KG1 (cell line): ENCODE data around the gene R3HDM4.
A peak's percentile ranks its signal among the peaks of the same experiment; 100 is the strongest.
"Not testable (repeated sequence)": the region's sequence is repeated elsewhere in the genome, so short reads cannot be mapped to it uniquely, and the experiment has no call there.

Source experiments
- DNase-seq: peaks from one replicate; lab custom pipeline; 2025; lab: John Stamatoyannopoulos, UW

The R3HDM4 gene

DNA sequence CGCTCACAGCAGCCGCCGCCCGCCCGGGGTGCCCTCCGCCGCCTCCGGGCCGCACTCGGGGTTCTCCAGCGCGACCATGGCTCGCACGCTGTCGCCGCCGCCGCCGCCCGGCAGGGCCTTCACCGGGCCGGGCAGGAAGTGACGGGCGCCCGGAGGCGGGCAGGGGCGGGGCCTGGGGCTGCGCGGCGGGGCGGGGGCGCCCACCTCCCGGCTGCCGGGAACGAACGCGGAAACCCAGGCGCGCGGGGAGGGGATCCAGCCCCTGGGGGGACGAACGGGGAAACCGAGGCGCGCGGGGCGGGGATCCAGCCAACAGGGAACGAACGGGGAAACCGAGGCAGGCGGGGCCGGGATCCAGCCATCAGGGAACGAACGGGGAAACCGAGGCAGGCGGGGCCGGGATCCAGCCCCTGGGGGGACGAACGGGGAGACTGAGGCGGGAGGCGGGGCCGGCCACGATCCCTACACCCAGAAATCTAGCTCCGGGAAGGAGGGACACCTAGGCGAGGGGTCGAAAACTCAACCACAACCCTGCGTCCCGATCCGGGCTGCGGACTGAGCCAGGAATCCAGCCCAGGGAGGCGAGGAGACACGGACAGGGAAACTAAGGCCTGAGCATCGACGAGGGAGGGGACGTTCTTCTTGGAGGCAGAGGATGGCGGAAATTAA, at the start of gene R3HDM4:
TSS of gene R3HDM4 (minus strand) at position 140 of the 669 bp plus-strand sequence. CDS start at position 78, 62 bp downstream.
- DNase-seq, result peak; percentile 2

DNA sequence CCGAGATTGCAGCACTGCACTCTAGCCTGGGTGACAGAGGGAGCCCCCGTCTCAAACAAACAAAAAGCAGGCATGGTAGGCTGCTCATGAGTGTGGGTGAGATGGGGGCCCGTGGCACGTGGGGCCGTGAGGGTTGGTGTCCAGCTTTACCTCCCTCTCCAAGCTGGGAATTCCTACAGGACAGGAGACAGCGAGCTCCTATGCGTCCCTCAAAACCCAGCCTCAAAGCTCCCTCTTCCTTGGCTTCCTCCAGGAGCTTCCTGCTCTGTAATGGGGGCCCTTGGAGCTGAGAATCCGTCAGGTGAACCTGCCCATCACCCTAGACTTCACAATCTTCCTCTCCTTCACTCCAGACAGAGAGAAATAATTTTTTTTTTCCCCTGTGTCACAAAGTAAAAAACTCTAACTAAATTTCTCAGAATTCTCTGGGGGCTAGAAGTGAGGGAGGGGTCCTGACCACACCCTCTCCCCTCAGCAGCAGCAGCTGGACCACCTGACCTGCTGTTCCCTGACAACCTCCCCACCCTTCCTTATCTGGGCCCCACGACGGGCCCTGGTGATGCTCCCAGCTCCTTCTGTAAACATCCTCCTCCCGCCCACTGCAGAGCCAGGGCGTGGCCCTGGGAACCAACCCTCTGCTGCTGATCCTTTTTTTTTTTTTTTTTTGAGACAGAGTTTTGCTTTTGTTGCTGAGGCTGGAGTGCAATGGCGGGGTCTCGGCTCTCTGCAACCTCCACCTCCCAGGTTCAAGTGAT, 49.0 kb upstream of the R3HDM4 start:
- DNase-seq, result no peak

- DNase-seq, result no peak
These were observed 47.6 kb upstream of the R3HDM4 start for GRCh38 chr19:960601-960938.

DNA sequence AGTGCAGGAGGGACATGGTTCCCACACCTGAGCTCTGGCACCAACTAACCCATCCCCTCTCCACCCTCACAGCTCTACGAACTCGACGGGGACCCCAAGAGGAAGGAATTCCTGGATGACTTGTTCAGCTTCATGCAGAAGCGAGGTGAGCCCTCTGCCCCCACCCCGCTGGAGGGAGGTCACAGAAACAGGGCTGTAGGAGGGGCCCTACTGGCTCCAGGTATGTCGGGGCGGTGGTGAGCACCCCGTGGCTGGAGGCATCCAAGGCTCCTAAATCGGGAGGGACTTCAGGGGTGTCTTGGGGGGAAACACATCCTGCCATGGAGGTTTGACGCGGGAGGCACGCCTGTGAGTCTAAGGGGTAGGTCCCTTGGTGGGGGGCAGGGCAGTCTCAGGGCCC, 47.0 kb upstream of the R3HDM4 start:
- no peak for DNase-seq

GRCh38 chr19:958967-959855, 46.2 kb upstream of the R3HDM4 start:
- DNase-seq, result no peak

DNA sequence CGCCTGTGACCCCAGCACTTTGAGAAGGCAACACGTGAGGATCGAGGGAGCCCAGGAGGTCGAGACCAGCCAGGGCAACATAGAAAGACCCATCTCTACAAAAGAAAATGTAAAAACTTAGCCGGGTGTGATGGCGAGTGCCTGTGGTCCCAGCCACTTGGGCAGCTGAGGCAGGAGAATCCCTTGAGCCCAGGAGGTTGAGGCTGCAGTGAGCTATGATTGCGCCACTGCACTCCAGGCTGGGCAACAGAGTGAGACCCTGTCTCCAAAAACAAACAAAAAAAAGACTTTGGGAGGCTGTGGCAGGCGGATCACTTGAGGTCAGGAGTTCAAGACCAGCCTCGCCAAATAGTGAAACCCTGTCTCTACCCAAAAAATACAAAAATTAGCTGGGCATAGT, 44.6 kb upstream of the R3HDM4 start:
- DNase-seq, result not testable (repeated sequence)

- no peak for DNase-seq
These were observed 43.9 kb upstream of the R3HDM4 start for GRCh38 chr19:956766-957440.

GRCh38 chr19:955803-956765, 43.1 kb upstream of the R3HDM4 start:
- DNase-seq, result no peak

GRCh38 chr19:954672-955494, 41.9 kb upstream of the R3HDM4 start:
- no peak for DNase-seq

- no peak for DNase-seq
These were observed 41.3 kb upstream of the R3HDM4 start for GRCh38 chr19:954272-954671.

- no peak for DNase-seq
These were observed 40.6 kb upstream of the R3HDM4 start for GRCh38 chr19:953445-954271.

DNA sequence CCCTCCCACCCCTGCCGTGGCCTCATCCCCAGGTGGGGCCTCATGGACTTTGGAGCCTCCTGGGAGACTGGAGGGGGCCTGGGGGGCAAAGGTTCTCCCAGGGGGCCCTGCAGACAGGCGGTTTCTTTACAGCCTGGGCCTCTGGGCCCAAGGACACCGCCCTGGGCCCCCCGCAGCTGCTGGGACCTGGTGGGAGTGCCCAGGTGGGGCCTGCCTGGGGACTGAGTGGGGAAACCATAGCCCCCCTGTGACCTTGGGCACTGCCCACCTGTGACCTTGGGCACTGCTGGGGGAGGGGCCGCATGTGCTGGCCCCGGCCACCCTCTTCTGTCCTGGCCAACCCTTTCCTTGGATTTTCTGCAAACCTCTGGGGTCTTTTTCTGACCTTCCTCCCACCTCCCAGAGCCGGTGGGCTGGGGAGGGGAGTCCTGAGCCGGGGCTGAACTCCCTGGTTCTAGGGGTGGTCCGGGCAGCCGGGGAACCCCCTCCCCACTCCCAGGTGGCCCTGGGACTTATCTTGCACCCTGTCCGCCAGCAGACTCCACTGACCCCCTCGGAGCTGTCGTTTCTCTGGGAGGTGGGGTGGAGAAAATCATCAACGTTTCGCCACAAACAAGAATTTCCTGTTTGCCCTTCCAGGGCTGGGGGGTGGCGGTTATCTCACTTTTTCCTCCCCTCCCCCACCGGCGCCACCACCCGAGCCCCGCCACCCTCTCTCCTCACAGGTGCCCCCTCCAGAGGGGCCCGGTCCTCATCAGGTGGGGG, 39.8 kb upstream of the R3HDM4 start:
- DNase-seq, result no peak

DNA sequence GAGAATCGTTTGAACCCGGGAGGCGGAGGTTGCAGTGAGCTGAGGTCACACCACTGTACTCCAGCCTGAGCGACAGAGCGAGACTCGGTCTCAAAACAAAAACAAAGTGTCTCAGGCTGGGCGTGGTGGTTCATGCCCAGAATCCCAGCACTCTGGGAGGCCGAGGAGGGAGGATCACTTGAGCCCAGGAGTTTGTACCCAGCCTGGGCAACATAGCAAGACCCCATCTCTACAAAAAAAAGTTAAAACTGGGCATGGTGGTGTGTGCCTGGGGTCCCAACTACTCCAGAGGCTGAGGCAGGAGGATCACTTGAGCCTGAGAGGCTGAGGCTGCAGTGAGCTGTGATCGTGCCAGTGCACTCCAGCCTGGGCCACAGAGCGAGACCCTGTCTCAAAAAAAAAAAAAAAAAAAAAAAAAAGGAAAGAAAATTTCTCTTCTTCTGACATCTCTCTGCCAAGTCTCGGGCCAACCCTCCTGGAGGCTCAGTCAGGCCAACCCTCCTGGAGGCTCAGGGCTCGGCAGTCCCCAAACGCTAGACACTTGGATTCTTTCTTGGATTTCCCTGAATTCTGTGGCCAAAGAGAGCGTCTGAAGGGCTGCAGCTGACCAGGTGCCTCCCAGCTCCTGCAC, 39.1 kb upstream of the R3HDM4 start:
- DNase-seq, result no peak

DNA sequence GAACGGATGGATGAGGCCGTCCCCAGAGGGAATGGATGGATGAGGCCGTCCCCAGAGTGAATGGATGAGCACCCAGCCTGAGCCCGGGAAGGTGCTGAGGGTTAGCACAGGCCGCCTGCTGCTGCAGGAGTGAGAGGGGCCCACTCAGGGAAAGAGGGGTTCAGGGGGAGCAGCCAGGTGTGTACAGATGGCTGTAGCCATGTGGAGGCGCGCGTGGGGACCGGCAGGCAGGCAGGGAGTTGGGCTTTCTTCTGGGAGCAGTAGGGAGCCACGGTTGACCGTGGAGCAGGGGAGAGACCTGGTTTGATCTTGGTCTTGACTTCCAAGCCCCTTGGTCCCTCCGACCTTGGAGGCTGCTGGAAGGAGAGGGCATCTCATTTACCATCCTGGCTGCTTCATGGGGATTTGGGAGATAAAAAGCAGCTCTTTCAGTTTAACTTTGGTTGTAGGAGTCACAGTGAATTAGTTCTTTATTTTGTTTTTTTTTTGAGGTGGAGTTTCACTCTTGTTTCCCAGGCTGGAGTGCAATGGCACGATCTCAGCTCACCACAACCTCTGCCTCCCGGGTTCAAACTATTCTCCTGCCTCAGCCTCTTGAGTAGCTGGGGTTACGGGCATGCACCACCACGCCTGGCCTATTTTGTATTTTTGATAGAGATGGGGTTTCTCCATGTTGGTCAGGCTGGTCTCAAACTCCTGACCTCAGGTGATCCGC, 37.5 kb upstream of the R3HDM4 start:
- no peak for DNase-seq

- DNase-seq, result no peak
These were observed 36.0 kb upstream of the R3HDM4 start for GRCh38 chr19:948842-949496.

DNA sequence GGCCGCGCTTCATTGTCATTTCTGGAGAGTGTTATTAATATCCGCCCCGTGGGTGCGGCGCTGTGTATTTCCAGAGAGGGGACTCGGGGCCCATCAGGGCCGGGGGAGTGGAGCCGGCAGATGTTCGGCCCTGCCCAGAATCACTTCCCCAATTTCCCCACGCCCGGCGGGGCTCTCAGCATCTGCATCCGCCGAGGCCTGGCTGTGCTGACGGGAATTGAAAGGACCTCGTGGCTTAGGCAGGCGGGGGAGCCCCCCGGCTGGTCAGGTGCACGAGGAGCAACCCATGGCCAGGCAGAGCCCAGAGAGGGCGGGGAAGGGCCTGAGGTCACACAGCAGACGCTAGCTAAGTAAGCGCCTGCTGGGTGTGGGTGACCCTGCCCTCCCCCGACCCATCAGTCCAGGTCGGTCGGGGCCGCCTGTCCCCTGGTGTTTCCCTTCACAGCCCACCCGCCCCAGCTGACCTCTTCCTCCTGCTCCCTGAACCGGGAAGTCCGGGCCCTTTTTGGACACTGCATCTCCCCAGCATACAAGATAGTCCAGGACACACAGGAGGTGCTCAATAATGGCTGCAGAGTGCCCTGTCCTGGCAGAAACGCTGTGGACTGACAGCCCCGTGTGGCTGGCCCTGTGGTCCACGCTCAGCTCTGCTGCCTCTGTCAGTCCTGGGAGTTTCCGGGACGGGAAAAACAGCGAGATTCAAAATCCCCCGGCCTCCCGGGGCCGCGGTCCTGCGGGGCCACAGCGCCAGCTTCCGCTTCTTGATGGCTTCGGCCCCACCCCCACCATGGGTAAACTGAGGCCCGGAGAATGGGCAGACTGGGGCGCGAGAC, 34.9 kb upstream of the R3HDM4 start:
- DNase-seq, result no peak
